SK-N-MC (cell line): Measurements from ENCODE around the gene SUN2.

ENCODE experiments used
- EZH2 ChIP-seq: fragments of 200-600 bp; sonication (generic); IDR thresholded peaks from one replicate; pipeline ENCODE4 v1.6.1; 2017; ENCODE audit warnings: antibody characterized with exemption
- POLR2AphosphoS5 ChIP-seq: IDR thresholded peaks from 2 replicates; pipeline ENCODE4 v1.6.1; 2012; ENCODE audit warnings: mild to moderate bottlenecking, low read depth, low read length, borderline replicate concordance

DNA sequence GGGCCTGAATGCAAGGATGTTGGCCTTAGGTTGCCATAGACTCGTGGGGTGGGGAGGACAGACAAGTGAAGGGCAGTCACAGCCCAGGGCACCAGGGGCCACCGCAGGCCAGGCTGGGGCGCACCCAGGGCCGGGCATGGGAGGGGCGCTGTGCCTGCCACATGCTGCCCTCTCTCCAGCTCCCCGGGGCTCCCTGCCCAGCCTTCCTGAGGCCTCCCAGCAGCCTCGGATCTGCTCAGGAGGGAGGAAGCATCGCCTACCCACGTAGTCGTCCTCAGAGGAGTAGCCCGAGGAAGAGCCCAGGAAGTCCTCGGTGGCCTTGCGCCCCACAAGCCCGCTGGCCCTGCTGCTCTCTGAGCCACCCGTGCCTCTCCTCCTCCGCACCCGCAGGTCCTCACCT is 5.2 kb downstream of the SUN2 start:
- no peak for TF ChIP-seq POLR2AphosphoS5
- TF ChIP-seq EZH2 = no peak
